Hepatocyte (in vitro differentiated cells): Measurements from ENCODE around the gene CBX5. TPM values are rescaled to one million over a fixed set of nuclear protein-coding genes. Genes with fewer than 3 reads are reported as not detected.
A peak's percentile ranks its signal among the peaks of the same experiment; 100 is the strongest.

ENCODE experiments used
- DNase-seq: peaks from one replicate; pipeline ENCODE4 v3.0.0-alpha.2; 2016; ENCODE audit warnings: low spot score
- H2AFZ ChIP-seq: fragments of 200-600 bp; sonication (generic); 2 replicates; pipeline ENCODE4 v1.6.0; 2016; ENCODE audit warnings: antibody characterized with exemption, mild to moderate bottlenecking
- H3K27ac ChIP-seq: fragments of 200-600 bp; sonication (generic); 2 replicates; pipeline ENCODE4 v1.5.1; 2016; ENCODE audit warnings: mild to moderate bottlenecking
- H3K27me3 ChIP-seq: fragments of 200-600 bp; sonication (generic); 2 replicates; pipeline ENCODE4 v1.6.1; 2016
- H3K36me3 ChIP-seq: fragments of 200-600 bp; sonication (generic); replicated peaks from 2 replicates; pipeline ENCODE4 v1.5.1; 2016; ENCODE audit warnings: low read depth; ENCODE audit not compliant: insufficient read depth
- H3K4me1 ChIP-seq: fragments of 200-600 bp; sonication (generic); 2 replicates; pipeline ENCODE4 v1.5.1; 2016; ENCODE audit warnings: mild to moderate bottlenecking, moderate library complexity; ENCODE audit not compliant: insufficient read depth
- H3K4me2 ChIP-seq: fragments of 200-600 bp; sonication (generic); 2 replicates; pipeline ENCODE4 v1.6.0; 2016
- H3K4me3 ChIP-seq: fragments of 200-600 bp; sonication (generic); 2 replicates; pipeline ENCODE4 v1.5.1; 2016; ENCODE audit warnings: mild to moderate bottlenecking
- H3K79me2 ChIP-seq: fragments of 200-600 bp; sonication (generic); 2 replicates; pipeline ENCODE4 v1.6.0; 2017; ENCODE audit warnings: mild to moderate bottlenecking
- H3K9me2 ChIP-seq: fragments of 200-600 bp; sonication (generic); replicated peaks from 2 replicates; pipeline ENCODE4 v1.6.0; 2017; ENCODE audit warnings: mild to moderate bottlenecking; ENCODE audit not compliant: insufficient read depth
- H3K9me3 ChIP-seq: fragments of 200-600 bp; sonication (generic); 2 replicates; pipeline ENCODE4 v1.5.1; 2016; ENCODE audit warnings: low read depth, mild to moderate bottlenecking
- H4K20me1 ChIP-seq: fragments of 200-600 bp; sonication (generic); 2 replicates; pipeline ENCODE4 v1.6.0; 2016; ENCODE audit warnings: mild to moderate bottlenecking; ENCODE audit not compliant: insufficient read depth, poor library complexity, severe bottlenecking
- EZH2 ChIP-seq: fragments of 200-600 bp; sonication (generic); IDR thresholded peaks from 2 replicates; pipeline ENCODE4 v1.6.1; 2016; ENCODE audit warnings: antibody characterized with exemption, mild to moderate bottlenecking, borderline replicate concordance
- EZH2phosphoT487 ChIP-seq: fragments of 200-600 bp; sonication (generic); IDR thresholded peaks from one replicate; pipeline ENCODE4 v1.6.1; 2018; ENCODE audit warnings: antibody characterized with exemption, mild to moderate bottlenecking, low read depth, moderate library complexity; ENCODE audit not compliant: unreplicated experiment, severe bottlenecking
- WGBS: methylation state at CpG from one replicate; pipeline ENCODE4 v1.1.6; 2016; ENCODE audit warnings: low lambda C conversion rate; ENCODE audit errors: missing lambda C conversion rate; 5-methylcytosine and 5-hydroxymethylcytosine counted together
- polyA plus RNA-seq: library from polyadenylated mRNA; unstranded; fragments of >200 nt; fragmentation: Nextera tagmentation; extraction: Ambion mirVana; gene quantifications from 2 replicates; pipeline ENCODE4 v1.2.1, GENCODE V29; 2016
- total RNA-seq: library from RNA; depleted of rRNA; stranded (reverse); fragments of >200 nt; gene quantifications from 2 replicates; pipeline ENCODE4 v1.2.3, GENCODE V29; 2014
- TF ChIP-seq, protein P1 (sequence below): fragments of 200-600 bp; sonication (generic); IDR thresholded peaks from 2 replicates; pipeline ENCODE4 v1.5.1; 2016; ENCODE audit warnings: antibody characterized with exemption, mild to moderate bottlenecking; ENCODE audit not compliant: poor library complexity

The CBX5 gene
- total and polyA plus RNA-seq, 2 experiments from 2014 or later, result 21.9 to 60.1 TPM

DNA sequence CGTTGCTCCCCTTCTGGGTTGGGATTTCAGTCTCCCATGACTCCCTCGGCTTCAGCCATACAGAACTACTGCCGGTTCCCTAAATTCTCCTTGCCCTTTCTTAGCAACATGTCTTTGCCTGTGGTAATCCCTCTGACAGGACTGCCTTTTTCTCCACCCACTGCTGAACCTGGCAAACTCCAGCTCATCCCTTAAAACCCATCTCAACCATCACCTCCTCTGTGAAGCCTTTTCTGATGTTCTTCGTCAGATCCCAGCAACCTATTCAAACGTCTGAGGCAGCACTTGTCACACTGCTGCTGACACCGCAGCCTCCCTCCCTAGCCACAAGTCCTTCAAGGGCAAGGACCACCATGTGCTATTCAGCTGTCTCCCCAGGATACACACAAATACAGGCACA, 80.9 kb downstream of the CBX5 start:
- Histone ChIP-seq H3K79me2 (no peaks in the 10 kb centered on the region), H3K36me3 (no peaks in the 10 kb centered on the region), H3K9me2 (no peaks in the 10 kb centered on the region), H3K4me3 (no peak overlapping the region), H3K27ac (no peak overlapping the region), H3K4me2 (no peak overlapping the region), H4K20me1 (no peaks in the 10 kb centered on the region), H3K27me3 (peaks cover 1% of the 10 kb centered on the region), H2AFZ (no peak overlapping the region), H3K9me3 (no peaks in the 10 kb centered on the region), H3K4me1 (peaks cover 21% of the 10 kb centered on the region)
- TF ChIP-seq EZH2, result no peak
- TF ChIP-seq EZH2phosphoT487, result no peak
- TF ChIP-seq, protein P1, sequence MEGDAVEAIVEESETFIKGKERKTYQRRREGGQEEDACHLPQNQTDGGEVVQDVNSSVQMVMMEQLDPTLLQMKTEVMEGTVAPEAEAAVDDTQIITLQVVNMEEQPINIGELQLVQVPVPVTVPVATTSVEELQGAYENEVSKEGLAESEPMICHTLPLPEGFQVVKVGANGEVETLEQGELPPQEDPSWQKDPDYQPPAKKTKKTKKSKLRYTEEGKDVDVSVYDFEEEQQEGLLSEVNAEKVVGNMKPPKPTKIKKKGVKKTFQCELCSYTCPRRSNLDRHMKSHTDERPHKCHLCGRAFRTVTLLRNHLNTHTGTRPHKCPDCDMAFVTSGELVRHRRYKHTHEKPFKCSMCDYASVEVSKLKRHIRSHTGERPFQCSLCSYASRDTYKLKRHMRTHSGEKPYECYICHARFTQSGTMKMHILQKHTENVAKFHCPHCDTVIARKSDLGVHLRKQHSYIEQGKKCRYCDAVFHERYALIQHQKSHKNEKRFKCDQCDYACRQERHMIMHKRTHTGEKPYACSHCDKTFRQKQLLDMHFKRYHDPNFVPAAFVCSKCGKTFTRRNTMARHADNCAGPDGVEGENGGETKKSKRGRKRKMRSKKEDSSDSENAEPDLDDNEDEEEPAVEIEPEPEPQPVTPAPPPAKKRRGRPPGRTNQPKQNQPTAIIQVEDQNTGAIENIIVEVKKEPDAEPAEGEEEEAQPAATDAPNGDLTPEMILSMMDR, result no peak
- WGBS, result 80% methylated on average over 6 of the region's 6 CpGs
- DNase-seq, result no peak

DNA sequence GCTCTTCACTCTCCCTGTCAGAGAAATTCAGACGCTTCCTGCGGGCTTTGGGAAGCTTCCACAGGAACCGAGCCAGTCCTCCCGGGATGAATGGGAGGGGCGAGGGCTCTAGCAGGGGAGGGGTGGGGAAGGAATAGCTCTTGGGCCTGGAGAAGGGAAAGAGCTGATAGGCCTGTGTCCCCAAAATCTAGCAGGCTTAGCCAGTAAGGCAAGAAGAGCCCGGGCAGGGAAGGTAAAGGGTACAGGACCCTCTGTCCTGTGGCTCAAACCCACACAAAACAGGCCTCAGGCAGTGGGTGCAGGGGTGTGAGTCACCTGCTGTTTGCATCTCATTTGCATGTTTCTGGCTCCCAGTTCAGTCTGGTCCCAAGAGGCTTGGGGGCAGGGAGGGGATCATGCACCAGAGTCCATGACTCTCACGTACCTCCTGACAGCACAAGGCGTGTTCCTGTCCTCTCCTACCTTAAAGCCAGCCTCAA, 82.5 kb downstream of the CBX5 start:
- no peak overlapping the region for H2AFZ ChIP-seq
- DNase-seq, result no peak
- WGBS, result 43% methylated on average over 8 of the region's 8 CpGs
- no peaks in the 10 kb centered on the region for H3K9me3 ChIP-seq
- no peaks in the 10 kb centered on the region for H3K36me3 ChIP-seq
- no peaks in the 10 kb centered on the region for H3K9me2 ChIP-seq
- peaks cover 21% of the 10 kb centered on the region for H3K4me1 ChIP-seq
- no peak overlapping the region for H3K4me2 ChIP-seq
- TF ChIP-seq EZH2 (no peak), EZH2phosphoT487 (no peak)
- TF ChIP-seq, protein P1, result no peak
- H3K27ac ChIP-seq, result no peak overlapping the region
- no peak overlapping the region for H3K4me3 ChIP-seq
- no peaks in the 10 kb centered on the region for H3K79me2 ChIP-seq
- H3K27me3 ChIP-seq, result peaks cover 6% of the 10 kb centered on the region
- H4K20me1 ChIP-seq, result no peaks in the 10 kb centered on the region

DNA sequence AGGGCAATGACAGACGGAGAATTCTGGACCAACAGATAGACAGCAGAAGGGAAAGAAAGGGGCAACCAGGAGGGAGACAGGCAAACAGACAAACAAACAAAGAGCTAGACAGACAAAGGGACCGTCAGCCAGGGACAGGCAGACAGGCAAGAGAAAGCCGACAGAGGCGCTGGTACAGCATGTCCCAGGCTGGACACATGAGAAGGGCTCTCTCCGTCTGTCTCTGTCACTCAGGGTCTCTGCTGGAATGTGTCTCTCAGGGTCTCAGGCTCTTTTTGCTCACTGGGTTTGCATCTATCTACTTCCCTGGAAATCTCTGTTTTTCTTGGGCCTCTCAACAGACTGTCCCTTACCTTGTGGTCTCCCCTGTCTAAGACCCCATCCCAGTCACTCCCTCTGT, 82.9 kb downstream of the CBX5 start:
- Histone ChIP-seq H3K4me2 (no peak overlapping the region), H3K4me3 (no peak overlapping the region), H3K27ac (no peak overlapping the region), H3K27me3 (peaks cover 8% of the 10 kb centered on the region), H3K4me1 (peaks cover 21% of the 10 kb centered on the region), H2AFZ (no peak overlapping the region), H3K9me3 (no peaks in the 10 kb centered on the region), H3K36me3 (no peaks in the 10 kb centered on the region), H4K20me1 (no peaks in the 10 kb centered on the region), H3K79me2 (no peaks in the 10 kb centered on the region), H3K9me2 (no peaks in the 10 kb centered on the region)
- WGBS, result 60% methylated on average over 5 of the region's 5 CpGs
- no peak for DNase-seq
- TF ChIP-seq EZH2, result no peak
- TF ChIP-seq, protein P1, result no peak
- TF ChIP-seq EZH2phosphoT487, result no peak

DNA sequence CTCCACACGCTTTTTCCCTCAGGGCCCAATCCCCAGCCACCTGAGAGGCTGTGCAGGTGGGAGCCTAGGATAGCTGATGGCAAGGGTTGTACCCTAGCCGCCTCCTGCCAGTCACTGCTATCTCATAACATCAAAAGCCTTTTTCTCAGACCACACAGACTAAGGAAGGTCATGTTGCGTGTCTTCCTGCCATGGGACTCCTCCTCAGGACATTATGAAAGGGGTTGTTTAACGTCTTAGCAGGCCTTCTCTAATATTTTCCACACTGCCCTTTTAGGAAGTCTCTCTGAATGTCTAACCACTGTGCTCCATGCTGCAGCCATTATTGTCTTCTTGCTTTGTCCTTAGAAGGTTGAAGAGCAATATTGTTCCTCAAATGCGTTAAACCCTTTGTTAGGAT, 83.5 kb downstream of the CBX5 start:
- 72% methylated on average over 5 of the region's 5 CpGs for WGBS
- no peaks in the 10 kb centered on the region for H4K20me1 ChIP-seq
- H3K27ac ChIP-seq, result no peak overlapping the region
- no peaks in the 10 kb centered on the region for H3K9me2 ChIP-seq
- H3K4me3 ChIP-seq, result no peak overlapping the region
- DNase-seq, result no peak
- H3K4me1 ChIP-seq, result peaks cover 21% of the 10 kb centered on the region
- no peak overlapping the region for H2AFZ ChIP-seq
- H3K27me3 ChIP-seq, result peaks cover 8% of the 10 kb centered on the region
- peak overlapping the region; percentile 61 for H3K4me2 ChIP-seq
- H3K9me3 ChIP-seq, result no peaks in the 10 kb centered on the region
- no peaks in the 10 kb centered on the region for H3K36me3 ChIP-seq
- H3K79me2 ChIP-seq, result no peaks in the 10 kb centered on the region
- TF ChIP-seq EZH2phosphoT487 (no peak), EZH2 (no peak)
- TF ChIP-seq, protein P1, result no peak
